Left lobe of liver (tissue), 2 donors: Measurements from ENCODE around the gene MOCS1. TPM values are rescaled to one million over a fixed set of nuclear protein-coding genes. Genes with fewer than 3 reads are reported as not detected.

ENCODE experiments used
- ATAC-seq: fragments of 200-7000 bp; cut with Tn5 transposase; one replicate; pipeline ENCODE4 v1.9.1; 2020; ENCODE audit warnings: mild to moderate bottlenecking, moderate library complexity
- DNase-seq: peaks from one replicate; pipeline ENCODE4 v3.0.0-alpha.2; 2020; ENCODE audit warnings: low spot score
- total RNA-seq: library from RNA; stranded (reverse); gene quantifications from one replicate; pipeline ENCODE4 v1.2.1, GENCODE V29; 2021
- donor health status: DM: no; HTN: no; CAD: no; lungs with moderate emphysema.
- donor health status: DM: no; HTN: yes; CAD: no.

Gene MOCS1
- total RNA-seq, 1 donor from 2014 or later = 29.0 TPM

- ATAC-seq = no peak
- no peak for DNase-seq
These were observed 52.3 kb downstream of the MOCS1 start for GRCh38 chr6:39881851-39882530.

DNA sequence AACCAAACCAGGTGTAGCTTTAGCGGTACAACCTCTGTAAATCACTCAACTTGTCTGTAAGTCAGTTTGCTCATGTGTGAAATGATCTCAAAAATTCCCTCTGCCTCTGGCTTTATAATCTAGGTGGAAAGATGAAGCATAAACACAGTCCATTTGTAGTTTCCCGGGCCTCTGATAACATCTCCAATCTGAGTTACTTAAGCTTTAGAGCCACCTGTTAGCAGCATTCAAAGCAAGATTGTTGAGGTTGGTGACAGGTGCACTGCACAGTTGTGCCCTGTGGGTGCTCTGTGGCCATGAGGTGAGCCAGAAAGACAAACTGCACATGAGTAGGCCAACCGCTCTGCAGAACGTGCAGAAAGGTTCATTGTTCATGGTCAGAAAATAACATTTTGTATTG, 53.7 kb downstream of the MOCS1 start:
- no peak for ATAC-seq

GRCh38 chr6:39879535-39879934, 54.7 kb downstream of the MOCS1 start:
- DNase-seq = no peak
- peak; percentile 57 for ATAC-seq

More for the DNA sequence above, 53.7 kb downstream of the MOCS1 start:
- DNase-seq = no peak

DNA sequence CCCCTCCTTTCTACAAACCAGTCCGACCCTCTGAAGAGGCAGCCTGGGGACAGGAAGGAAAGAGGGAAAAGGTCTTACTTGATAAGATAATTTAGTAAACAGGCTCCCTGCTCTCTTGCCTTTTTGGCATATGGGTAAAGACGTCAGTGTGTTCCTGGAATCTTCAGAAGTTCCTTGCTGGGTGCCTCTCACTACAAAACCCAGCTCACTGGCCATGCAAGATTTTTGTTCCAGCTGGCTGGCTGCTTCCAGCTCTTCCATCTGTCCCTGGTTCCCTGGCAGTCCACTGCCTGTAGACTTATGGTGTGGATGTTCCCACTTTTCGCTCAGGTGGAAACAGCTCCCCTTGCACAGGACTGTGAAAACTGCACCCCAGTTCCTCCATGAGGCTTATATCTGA, 57.4 kb downstream of the MOCS1 start:
- ATAC-seq (no peak), DNase-seq (no peak)

GRCh38 chr6:39876111-39876510, 58.2 kb downstream of the MOCS1 start:
- ATAC-seq = no peak

GRCh38 chr6:39873439-39873838, 60.8 kb downstream of the MOCS1 start:
- DNase-seq = no peak
- ATAC-seq = no peak

More at GRCh38 chr6:39876111-39876510, 58.2 kb downstream of the MOCS1 start:
- no peak for DNase-seq

- DNase-seq (no peak), ATAC-seq (no peak)
These were observed 63.3 kb downstream of the MOCS1 start for GRCh38 chr6:39870950-39871349.

DNA sequence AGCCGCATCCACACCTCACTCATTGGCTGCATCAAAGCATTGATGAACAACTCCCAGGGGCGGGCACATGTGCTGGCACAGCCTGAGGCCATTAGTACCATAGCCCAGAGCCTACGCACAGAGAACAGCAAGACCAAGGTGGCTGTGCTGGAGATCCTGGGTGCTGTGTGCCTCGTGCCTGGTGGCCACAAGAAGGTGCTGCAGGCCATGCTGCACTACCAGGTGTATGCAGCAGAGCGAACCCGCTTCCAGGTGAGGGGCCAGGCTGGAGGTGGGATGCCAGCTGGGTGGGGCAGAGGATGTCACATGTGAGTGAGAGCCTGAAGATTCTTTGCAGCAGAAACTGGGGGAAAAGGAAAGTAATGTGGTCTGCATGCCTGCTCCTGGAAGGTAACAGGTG, 66.7 kb downstream of the MOCS1 start:
- no peak for ATAC-seq

DNA sequence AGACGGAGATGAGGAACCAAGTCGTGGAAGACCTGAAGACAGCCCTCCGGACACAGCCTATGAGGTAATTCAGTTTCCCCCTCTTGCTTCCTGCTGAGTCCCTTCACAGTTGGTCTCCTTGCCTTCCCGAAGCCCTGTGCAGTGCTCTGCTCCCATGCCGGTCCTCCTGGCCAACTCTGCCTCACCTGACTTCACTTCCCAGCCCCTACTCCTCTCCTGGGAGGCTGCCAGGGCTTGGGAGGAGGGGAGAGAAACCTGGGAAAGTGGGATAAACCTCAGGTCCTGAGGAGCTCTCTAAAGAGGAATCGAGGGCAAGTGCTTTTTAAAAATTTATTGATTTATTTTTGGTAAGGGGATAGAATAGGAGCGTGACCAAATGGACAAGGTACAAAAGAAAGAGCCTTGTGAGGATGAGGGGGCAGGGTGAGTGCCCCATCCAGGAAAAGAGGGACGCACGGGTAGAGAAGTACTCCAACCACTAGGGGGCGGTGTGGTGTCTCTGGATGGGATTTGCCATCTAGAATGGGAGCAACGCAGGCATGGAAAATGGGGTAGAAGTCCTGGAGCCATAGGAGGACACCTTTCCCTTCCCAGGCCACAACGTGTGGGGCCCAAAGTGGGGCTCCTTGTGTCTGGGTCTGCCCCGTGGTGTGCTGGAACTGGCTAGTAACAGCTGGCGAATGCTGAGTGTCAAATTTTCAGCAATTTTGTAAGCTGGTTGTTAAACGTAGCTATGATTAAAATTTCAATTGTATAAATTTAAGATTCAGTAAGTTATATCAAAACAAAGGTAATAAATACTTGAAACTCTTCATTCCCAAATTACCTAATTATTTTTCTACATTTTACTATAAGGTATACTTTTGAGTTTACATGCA, 69.0 kb downstream of the MOCS1 start:
- DNase-seq (peak; percentile 75), ATAC-seq (peak; percentile 96)

More for the DNA sequence above, 66.7 kb downstream of the MOCS1 start:
- no peak for DNase-seq

DNA sequence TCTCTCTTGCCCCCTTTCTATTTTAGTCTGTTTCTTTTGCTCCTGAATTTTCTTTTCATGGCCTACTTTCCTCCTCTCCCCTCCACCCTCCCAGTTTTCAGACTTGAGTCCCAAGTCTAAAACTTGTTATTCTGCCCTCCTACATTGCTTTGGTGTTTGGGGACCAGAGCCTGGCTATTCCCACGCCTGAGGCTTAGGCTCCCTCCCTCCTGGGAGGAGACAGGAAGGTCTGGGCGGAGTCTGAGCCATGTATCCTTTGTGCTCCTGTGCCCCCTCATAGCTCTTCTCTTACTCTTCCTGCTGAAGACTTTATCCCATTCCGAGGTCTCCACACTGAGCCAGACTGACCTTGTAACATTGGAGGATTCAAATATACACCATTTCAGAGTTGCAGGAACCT, 72.6 kb downstream of the MOCS1 start:
- ATAC-seq (no peak), DNase-seq (no peak)

DNA sequence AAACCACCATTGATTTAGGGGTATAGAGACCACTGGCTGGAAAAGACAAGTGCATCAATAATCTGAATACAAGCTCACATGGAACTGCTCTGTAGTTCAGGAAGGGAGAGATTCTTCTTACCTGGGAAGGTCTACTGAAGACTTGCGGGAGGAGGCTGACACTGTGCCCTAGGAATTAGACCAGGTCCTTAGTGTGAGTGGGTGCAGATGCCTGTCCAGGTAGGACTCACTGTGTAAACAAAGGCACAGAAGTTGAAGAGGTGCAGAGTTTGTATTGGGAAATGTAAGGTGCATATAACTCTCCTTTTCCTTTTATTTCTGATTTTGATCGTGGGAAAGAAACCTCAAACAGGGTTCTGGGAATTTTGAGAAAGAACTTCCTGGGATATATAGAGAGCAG, 75.2 kb downstream of the MOCS1 start:
- DNase-seq (no peak), ATAC-seq (no peak)

GRCh38 chr6:39855356-39855995, 78.8 kb downstream of the MOCS1 start:
- DNase-seq = no peak
- ATAC-seq = no peak

Other genes starting within 250 kb of the MOCS1 start
- 0.05 TPM for gene KIF6, start 209.1 kb downstream of the MOCS1 start, total RNA-seq
- gene DAAM2, start 142.1 kb downstream of the MOCS1 start, total RNA-seq = 6.0 TPM